Cardiac fibroblast (primary cell): ENCODE measurements around the gene SYDE2.
"Not testable (repeated sequence)": the region's sequence is repeated elsewhere in the genome, so short reads cannot be mapped to it uniquely, and the experiment has no call there.

Experiments
- DNase-seq, 2 donors: peaks; one replicate each; pipeline versions ENCODE4 v3.0.0 to v3.0.0-alpha.2; 2010; ENCODE audit warnings: low read depth in 2 of 2
- H3K4me3 ChIP-seq, 2 donors: replicated peaks in 1 of 2; 1 replicate in 1 of 2; 2 replicates in 1 of 2; pipeline ENCODE4 v1.5.1; 2011; ENCODE audit warnings: low read depth in 2 of 2, low read length in 2 of 2, mild to moderate bottlenecking in 2 of 2, moderate library complexity in 1 of 2
- CTCF ChIP-seq: IDR thresholded peaks from one replicate; pipeline ENCODE4 v1.5.1; 2011; ENCODE audit warnings: low read depth, mild to moderate bottlenecking, low read length, inconsistent platforms

Gene SYDE2

DNA sequence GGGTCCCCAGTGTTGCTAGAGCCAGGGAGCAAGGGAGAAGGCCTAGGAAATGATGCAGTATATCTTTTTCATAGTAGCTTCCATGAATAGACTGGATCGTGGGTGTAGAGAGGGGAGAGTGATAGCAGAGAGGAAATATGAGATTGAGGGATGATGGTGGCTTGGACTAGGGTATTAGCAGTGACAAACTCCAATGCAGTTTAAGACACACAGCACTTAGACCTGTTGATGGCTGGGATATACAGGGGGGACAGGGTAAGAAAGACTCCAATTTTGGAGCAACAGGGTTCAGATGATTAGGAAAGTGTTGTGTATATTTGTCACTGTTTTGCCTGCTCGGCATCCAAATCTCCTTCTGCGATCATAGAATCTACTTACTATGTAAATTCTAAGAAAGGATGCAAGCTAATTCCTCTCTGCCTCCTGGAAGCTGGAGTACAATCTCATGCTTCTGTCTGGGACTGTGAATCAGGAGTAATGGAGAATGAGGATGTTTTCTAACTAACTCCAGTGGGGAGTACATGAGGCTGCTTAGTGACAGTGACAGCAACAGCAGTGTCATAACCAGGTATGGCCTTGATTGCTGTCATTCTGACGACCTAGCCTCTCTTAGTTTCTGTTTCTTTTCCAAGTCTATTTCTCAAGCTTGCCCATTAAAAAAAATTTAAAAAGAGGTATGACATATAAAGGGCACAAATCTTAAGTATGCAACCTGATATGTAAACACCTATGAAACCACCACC, 47.5 kb downstream of the SYDE2 start:
- no peak for TF ChIP-seq CTCF
- no peak for DNase-seq
- H3K4me3 ChIP-seq = no peak overlapping the region

- H3K4me3 ChIP-seq = no peak overlapping the region
- TF ChIP-seq CTCF = no peak
- no peak for DNase-seq
Measured at GRCh38 chr1:85151446-85151845, 49.4 kb downstream of the SYDE2 start.

DNA sequence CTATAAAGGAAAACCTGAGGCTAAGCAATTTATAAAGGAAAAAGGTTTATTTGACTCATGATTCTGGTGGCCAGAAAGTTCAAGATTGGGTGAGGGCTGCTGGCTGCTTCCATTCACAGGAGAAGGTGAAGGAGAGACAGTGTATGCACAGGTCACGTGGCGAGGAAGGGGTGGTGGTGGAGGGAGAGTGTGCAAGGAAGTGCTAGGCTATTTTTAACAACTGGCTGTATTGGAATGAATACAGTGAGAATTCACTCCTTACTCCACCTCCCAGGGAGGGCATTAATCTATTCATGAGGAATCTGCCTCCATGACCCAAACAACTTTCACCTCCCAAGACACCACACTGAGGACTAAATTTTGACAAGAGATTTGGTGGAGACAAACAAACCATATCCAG, 51.0 kb downstream of the SYDE2 start:
- DNase-seq = no peak
- no peak for TF ChIP-seq CTCF
- H3K4me3 ChIP-seq = no peak overlapping the region

DNA sequence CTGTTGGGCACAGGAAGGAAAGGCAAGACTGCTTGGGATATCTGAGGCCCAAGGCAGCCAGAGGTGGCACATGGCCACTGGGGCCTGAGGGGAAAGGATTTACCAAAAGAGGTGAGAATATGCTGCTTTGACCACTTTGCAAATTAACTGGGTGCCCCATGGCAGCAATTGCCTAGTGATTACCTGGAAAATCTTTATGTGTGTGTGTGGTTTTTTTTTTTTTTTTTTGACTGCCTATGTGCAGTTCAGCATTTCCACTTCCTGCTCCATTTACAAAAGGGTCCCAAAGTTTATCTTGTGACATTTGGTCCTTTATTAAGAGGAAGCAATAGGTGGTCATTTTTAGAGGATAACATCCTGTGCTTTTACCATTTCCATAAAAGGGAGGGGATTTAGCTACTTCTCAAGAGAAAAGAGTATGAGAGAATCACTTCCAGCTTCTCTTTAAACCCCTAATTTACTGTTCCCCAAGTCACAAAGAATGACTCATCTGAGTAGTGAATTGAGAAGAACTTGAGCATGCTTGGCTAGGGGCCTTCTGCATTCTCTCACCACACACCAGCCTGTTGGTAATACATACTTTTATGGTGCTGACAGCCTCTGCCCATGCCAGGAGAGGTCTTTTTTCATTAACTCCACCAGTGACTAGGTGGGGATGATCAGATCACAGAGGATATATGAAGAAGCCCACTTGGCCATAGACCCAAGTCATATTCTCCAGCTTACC, 52.1 kb downstream of the SYDE2 start:
- peak; percentile 10 to 20 for DNase-seq
- TF ChIP-seq CTCF = no peak
- no peak overlapping the region for H3K4me3 ChIP-seq

- peak; percentile 7 to 23 for DNase-seq
- TF ChIP-seq CTCF = peak; percentile 17
- H3K4me3 ChIP-seq = no peak overlapping the region
Measured at GRCh38 chr1:85146972-85147359, 53.9 kb downstream of the SYDE2 start.

- not testable (repeated sequence) for DNase-seq, H3K4me3 ChIP-seq
Measured at GRCh38 chr1:85146298-85146971, 54.4 kb downstream of the SYDE2 start.

DNA sequence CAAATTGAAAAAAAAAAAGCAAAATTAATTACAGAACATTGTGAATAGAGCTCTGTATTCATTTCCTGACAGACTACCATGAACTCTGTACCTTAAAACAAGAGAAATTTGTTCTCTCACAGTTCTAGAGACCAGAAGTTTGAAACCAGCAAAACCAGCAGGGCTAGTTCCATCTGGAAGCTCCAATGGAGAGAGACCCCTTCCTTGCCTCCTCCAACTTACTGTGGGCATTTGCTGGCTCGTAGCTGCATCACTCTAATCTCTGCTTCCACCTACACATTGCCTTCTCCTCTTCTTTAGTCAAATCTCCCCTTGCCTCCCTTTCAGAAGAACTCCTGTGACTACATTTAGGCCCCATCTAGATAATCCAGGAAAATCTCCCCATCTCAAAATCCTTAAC, 56.5 kb downstream of the SYDE2 start:
- no peak for DNase-seq
- no peak overlapping the region for H3K4me3 ChIP-seq
- no peak for TF ChIP-seq CTCF
